H1 (cell line): ENCODE data around the gene OSBP2.

Source experiments
- CEBPB ChIP-seq: IDR thresholded peaks from 2 replicates; pipeline ENCODE4 v1.6.1; 2012; ENCODE audit warnings: low read depth, low read length
- CREB1 ChIP-seq: IDR thresholded peaks from 2 replicates; pipeline ENCODE4 v1.6.1; 2012; ENCODE audit warnings: inconsistent platforms
- CTCF ChIP-seq, 3 experiments: IDR thresholded peaks; 1 replicate in 2 of 3; 2 replicates in 1 of 3; pipeline versions ENCODE4 v1.5.1 to v1.6.1; 2011; ENCODE audit warnings: low read length in 3 of 3, mild to moderate bottlenecking in 3 of 3, inconsistent platforms in 2 of 3, low read depth in 1 of 3, moderate library complexity in 1 of 3; ENCODE audit not compliant: insufficient read depth in 1 of 3; ENCODE audit errors: control extremely low read depth in 1 of 3
- EP300 ChIP-seq, 2 experiments: IDR thresholded peaks; 1 replicate in 1 of 2; 2 replicates in 1 of 2; pipeline ENCODE4 v1.6.1; 2011 to 2012; ENCODE audit warnings: low read depth in 2 of 2, low read length in 2 of 2, mild to moderate bottlenecking in 2 of 2, borderline replicate concordance in 1 of 2, inconsistent platforms in 1 of 2, moderate library complexity in 1 of 2
- EZH2 ChIP-seq: fragments of 200-600 bp; sonication (generic); IDR thresholded peaks from 2 replicates; pipeline ENCODE4 v1.7.1; 2012; ENCODE audit warnings: low read depth, mild to moderate bottlenecking, moderate library complexity, low read length, inconsistent platforms; ENCODE audit not compliant: severe bottlenecking
- POLR2A ChIP-seq, 2 experiments: IDR thresholded peaks; 1 replicate in 1 of 2; 2 replicates in 1 of 2; pipeline ENCODE4 v1.6.1; 2011; ENCODE audit warnings: low read depth in 2 of 2, low read length in 2 of 2, mild to moderate bottlenecking in 2 of 2; ENCODE audit errors: control extremely low read depth in 1 of 2
- POLR2AphosphoS5 ChIP-seq: IDR thresholded peaks from 2 replicates; pipeline ENCODE4 v1.6.1; 2011; ENCODE audit warnings: low read depth, low read length
- RAD21 ChIP-seq, 2 experiments: IDR thresholded peaks in 1 of 2; conservative IDR thresholded peaks in 1 of 2; 2 replicates each; pipeline ENCODE4 v1.6.1; 2011; ENCODE audit warnings: low read depth in 2 of 2, low read length in 2 of 2, improper control_type of control experiment in 1 of 2, inconsistent platforms in 1 of 2, mild to moderate bottlenecking in 1 of 2, moderate library complexity in 1 of 2
- SIN3A ChIP-seq, 2 experiments: IDR thresholded peaks in 1 of 2; conservative IDR thresholded peaks in 1 of 2; 2 replicates each; pipeline ENCODE4 v1.6.1; 2011 to 2012; ENCODE audit warnings: low read length in 2 of 2, improper control_type of control experiment in 1 of 2, low read depth in 1 of 2, mild to moderate bottlenecking in 1 of 2
- SP1 ChIP-seq: IDR thresholded peaks from 2 replicates; pipeline ENCODE4 v1.6.1; 2011; ENCODE audit warnings: low read depth, low read length
- SP4 ChIP-seq: IDR thresholded peaks from 2 replicates; pipeline ENCODE4 v1.6.1; 2012; ENCODE audit warnings: low read length, inconsistent platforms
- ZNF274 ChIP-seq: IDR thresholded peaks from 2 replicates; pipeline ENCODE4 v1.7.0; 2012; ENCODE audit warnings: low read length, borderline replicate concordance; ENCODE audit errors: extremely low read depth
- TF ChIP-seq, protein P1 (sequence below): IDR thresholded peaks from 2 replicates; pipeline ENCODE4 v1.6.1; 2011; ENCODE audit warnings: low read depth, mild to moderate bottlenecking, low read length; ENCODE audit not compliant: insufficient read depth

GRCh38 chr22:30855266-30855665 is 160.6 kb downstream of the OSBP2 start:
- TF ChIP-seq CTCF (IDR thresholded peaks at IDR 0.05; ENCODE audit: control extremely low read depth in 1 of 3, insufficient read depth in 1 of 3, low read depth in 1 of 3, low read length in 3 of 3) (no peak), EP300 (IDR thresholded peaks at IDR 0.05; ENCODE audit: borderline replicate concordance in 1 of 2, low read depth in 2 of 2, low read length in 2 of 2) (no peak), ZNF274 (no peak), RAD21 (IDR thresholded peaks at IDR 0.05 in 1 of 2, conservative IDR thresholded peaks at IDR 0.05 in 1 of 2; ENCODE audit: low read depth in 2 of 2, low read length in 2 of 2) (no peak), SP4 (no peak), SIN3A (conservative IDR thresholded peaks at IDR 0.05 in 1 of 2, IDR thresholded peaks at IDR 0.05 in 1 of 2; ENCODE audit: low read depth in 1 of 2, low read length in 2 of 2) (no peak), POLR2AphosphoS5 (no peak), CREB1 (no peak), POLR2A (IDR thresholded peaks at IDR 0.05; ENCODE audit: control extremely low read depth in 1 of 2, low read depth in 2 of 2, low read length in 2 of 2) (no peak), CEBPB (no peak), EZH2 (no peak), SP1 (no peak)
- TF ChIP-seq, protein P1, sequence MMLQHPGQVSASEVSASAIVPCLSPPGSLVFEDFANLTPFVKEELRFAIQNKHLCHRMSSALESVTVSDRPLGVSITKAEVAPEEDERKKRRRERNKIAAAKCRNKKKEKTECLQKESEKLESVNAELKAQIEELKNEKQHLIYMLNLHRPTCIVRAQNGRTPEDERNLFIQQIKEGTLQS: no peak
